GM19193 (cell line): Measurements from ENCODE around the gene SYNGR1.

Source experiments
- POLR2A ChIP-seq: IDR thresholded peaks from 4 replicates; pipeline ENCODE4 v1.6.1; 2011; ENCODE audit not compliant: insufficient read depth, insufficient read length; ENCODE audit errors: extremely low read depth

Gene SYNGR1

DNA sequence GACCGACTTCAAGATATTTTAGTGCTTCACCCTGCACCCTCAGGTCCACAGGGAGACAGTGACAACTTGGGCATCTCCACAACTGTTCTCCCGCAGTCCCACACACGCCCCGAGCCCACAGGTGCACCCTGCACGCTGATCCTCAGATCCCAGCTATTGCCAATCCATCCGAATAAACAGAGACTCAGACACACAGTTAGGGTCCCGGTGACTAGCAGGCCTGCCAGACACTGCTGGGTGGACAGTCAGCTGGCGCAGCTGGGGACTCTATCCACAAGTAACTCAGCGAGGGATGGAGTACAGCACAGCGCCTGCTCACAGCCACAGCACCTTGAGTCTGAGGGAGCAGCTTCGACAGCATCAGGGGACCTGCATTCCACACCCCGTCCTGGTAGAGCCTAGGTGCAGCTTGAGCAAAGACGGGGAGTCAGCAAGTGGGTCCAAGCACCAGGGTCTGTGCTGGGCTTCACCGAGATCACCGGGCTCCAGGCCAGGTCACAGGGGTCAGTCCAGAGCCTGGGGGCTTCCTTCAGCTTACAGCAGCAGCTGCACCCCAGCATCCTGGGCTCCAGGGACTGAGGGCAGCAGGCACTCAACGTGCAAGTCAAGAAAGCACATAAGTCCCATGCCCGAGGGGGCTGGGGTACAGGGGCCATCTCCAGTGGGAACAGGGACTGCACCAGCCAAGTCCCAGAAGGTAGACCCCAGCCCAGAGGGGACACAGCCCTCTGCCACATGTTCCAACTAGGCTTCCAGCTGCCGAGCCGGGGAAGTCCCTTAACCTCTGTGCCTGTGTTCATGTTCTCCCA lies 38.0 kb upstream of the SYNGR1 start:
- peak; percentile 64 for TF ChIP-seq POLR2A

DNA sequence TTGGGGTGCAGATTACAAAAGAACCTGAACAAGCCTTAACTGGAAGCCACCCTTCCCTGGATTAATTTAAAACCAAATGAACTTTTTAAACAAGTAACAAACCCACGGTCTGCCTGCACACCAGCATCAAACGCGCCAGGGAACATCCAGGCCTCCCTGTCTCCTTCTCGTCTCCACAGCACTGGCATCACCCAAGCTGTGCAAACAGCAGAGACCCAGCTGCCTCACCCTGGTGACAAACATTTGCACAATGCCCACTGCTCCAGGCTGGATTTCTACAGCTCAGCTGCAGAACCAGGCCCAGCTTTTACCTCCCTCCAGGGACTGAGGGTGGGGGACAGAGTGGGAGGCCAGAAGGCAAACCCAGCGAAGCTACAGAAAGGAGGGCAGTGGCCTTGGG lies 37.4 kb upstream of the SYNGR1 start:
- no peak for TF ChIP-seq POLR2A

DNA sequence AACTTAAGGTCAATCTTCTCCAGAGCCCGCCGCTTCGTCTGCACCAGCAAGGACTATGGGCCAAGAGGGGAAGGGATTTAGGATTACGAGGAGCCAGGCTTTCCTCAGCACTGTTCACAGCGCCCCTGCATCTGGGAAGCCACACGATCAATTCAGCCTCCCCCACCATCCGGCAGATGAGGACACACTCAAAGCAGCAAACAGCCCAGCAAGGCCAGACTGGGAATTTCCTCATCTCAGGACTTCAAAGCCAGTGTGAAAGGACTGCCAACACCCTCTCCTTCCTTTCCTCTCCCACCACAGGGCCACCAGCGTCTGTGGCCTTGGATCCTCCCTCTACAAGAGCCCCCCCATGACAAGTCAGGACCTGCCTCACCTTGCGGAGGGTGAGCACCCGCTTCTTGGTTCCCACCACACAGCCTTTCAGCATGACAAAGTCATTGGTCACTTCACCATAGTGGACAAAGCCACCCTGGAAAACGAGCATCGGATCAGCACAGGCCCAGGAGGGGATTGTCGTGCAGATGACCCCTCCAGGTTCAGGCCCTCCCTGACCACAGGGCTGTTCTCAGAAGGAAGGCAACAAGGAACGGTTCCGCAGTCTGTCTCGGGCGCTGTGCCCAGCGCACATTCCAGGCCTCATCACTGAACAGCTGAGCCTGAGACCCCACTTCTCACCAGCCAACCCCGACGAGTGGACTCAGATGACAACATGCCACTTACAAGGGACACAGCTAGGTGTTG lies 36.4 kb upstream of the SYNGR1 start:
- no peak for TF ChIP-seq POLR2A

DNA sequence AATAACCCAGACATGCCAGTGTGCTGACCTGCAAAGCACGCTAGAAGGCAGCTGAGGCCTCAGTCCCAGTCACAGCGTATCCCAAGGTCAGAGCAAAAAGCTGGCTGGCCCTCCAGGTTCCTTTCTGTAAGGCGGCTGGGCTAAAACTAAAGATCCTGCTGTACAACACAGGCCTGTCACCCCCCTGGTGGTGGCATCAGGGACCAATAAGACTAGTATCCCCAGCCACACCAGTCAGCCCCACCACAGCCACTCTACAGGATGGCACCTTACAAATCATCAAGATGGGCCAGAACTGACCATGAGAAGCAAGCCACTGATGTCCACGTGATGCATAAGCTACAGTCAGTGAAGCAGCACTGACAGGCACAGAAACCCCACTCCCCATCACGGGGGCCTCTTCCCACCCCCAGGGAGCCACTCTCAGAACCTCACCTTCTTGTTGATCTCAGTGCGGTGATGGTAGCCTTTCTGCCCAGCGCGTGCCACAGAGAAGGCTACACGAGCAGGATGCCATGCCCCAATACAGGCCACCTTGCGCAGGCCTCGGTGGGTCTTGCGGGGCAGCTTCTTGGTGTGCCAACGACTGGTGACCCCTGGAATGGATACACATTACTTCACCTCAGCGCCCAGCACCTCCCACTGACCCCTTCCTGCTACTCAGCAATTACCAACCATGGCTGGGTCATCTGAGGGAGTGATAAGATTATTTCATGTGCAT lies 35.4 kb upstream of the SYNGR1 start:
- peak; percentile 41 for TF ChIP-seq POLR2A

DNA sequence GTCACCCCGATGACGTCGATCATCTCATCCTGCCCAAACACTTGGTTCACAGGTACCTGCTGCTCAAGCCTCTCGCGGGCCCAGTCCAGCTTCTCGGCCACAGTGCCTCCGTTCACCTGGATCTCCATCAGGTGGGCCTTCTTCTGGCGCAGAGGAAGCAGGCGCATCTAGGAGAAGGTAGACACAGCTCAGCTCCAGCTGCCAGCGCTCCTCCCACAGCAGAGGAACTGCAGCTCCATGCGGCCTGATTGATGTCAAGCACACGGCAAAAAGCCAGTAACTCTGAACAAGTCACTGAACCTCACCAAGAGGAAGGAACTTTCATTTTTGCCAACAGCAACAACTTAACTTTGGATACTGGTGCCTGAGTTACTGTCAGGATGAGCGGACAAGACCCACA lies 34.4 kb upstream of the SYNGR1 start:
- peak; percentile 29 for TF ChIP-seq POLR2A

DNA sequence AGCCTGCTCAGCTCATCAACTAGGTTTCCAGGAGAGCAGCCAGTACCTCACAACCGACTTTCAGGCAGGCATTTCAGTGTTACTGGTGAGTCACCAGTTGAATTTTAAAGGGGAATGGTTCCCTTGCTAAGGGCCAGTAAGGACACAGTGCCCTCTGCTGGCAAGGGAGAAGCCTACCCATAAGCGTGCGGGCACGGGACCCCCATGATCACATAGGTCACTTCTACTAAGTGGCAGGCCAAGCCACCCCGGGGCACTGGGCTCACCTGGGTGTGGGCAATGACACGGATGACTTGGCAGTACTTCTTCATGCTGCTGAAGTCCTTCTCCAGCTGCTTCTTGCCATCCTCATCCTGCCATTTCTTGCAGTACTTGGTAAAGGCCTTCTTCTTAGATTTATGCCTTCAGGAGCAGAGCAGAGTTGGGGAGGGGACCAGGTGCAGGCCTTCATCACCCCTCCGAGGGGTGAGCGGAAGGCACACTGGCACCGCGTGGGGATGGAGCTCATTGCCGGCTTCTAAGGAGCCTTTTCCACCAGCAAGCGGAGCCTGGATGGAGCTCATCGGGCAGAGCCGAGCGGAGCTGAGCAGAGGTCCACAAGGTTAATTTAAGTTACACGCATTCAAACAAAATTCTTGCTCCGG lies 33.2 kb upstream of the SYNGR1 start:
- peak; percentile 25 for TF ChIP-seq POLR2A

DNA sequence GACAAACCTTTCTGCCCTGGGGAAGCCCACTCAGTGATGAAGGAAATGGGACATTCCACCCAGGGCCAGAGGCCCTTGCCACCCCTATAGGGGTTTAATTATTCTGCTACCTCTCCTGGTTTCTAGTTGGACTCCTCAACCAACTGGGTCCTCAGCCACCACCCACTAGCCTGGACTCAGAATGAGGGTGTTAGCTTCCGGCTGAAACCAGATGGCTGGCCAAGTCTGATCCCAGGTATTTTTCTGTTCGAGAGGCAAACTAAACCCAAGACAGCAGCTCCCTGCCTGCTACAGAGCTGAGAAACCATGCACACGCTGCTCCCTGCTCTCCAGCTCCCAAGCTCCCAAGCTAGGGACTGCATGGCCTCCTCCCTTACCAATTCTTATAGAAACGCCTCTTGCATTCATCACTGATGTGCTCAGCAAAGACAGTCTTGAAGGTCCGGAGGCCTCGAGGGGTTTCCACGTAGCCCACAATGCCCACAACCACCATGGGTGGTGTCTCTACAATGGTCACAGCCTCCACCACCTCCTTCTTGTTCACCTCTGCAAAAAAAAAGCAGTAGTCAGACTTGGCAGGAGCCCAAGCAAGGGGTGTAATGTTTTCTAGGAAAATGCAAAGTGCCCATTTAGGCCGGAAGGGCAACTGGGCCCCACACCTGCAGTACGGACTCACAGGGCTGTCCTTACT lies 32.6 kb upstream of the SYNGR1 start:
- no peak for TF ChIP-seq POLR2A

- TF ChIP-seq POLR2A = no peak
Observed at GRCh38 chr22:39317775-39318506, 31.9 kb upstream of the SYNGR1 start.

GRCh38 chr22:39318507-39319283 lies 31.1 kb upstream of the SYNGR1 start:
- TF ChIP-seq POLR2A = no peak

- TF ChIP-seq POLR2A = peak; percentile 100
Observed at GRCh38 chr22:39319284-39320022, 30.3 kb upstream of the SYNGR1 start, which contains the start of gene RPL3. Gene RPL3 (minus strand): TSS chr22:39319623. CDS start chr22:39319597, 26 bp downstream.

GRCh38 chr22:39325392-39325932 lies 24.3 kb upstream of the SYNGR1 start:
- no peak for TF ChIP-seq POLR2A
